ENCODE data around the gene RYR3. TPM values are rescaled to one million over a fixed set of nuclear protein-coding genes. Genes with fewer than 3 reads are reported as not detected.
"Not testable (repeated sequence)": the region's sequence is repeated elsewhere in the genome, so short reads cannot be mapped to it uniquely, and the experiment has no call there.

RYR3 gene
- total RNA-seq, 1 donor from 2014 or later, result 0.61 TPM

GRCh38 chr15:33810073-33810595 lies 499.4 kb downstream of the RYR3 start:
- no peak for ATAC-seq
- DNase-seq, result no peak

DNA sequence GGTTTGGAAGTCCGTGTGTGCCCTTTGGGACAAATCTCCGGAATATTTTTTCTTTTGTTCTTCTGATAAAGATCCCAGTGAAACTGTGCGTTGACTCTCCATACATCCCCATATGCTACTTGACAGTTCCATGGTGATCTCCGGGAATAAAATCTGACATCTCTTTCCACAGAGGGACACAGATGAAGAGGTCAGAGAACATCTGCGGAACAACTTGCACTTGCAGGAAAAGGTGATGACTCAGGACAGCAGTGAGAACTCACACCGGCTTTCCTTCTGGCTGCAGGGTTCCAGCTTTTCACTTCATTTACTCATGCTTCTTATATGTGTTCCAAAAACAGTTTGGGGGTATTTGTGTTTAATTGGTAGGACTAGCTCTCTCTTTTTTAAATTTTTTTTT lies 500.0 kb downstream of the RYR3 start:
- intact Hi-C loops (cut with DNase I), result no loop called here

More at GRCh38 chr15:33810073-33810595, 499.4 kb downstream of the RYR3 start:
- no peaks in the 10 kb centered on the region for H3K4me1 ChIP-seq
- intact Hi-C loops (cut with DNase I), result no loop called here
- no peaks in the 10 kb centered on the region for H3K36me3 ChIP-seq
- no peaks in the 10 kb centered on the region for H3K9me3 ChIP-seq
- H3K27ac ChIP-seq, result no peak overlapping the region
- TF ChIP-seq, protein P1, sequence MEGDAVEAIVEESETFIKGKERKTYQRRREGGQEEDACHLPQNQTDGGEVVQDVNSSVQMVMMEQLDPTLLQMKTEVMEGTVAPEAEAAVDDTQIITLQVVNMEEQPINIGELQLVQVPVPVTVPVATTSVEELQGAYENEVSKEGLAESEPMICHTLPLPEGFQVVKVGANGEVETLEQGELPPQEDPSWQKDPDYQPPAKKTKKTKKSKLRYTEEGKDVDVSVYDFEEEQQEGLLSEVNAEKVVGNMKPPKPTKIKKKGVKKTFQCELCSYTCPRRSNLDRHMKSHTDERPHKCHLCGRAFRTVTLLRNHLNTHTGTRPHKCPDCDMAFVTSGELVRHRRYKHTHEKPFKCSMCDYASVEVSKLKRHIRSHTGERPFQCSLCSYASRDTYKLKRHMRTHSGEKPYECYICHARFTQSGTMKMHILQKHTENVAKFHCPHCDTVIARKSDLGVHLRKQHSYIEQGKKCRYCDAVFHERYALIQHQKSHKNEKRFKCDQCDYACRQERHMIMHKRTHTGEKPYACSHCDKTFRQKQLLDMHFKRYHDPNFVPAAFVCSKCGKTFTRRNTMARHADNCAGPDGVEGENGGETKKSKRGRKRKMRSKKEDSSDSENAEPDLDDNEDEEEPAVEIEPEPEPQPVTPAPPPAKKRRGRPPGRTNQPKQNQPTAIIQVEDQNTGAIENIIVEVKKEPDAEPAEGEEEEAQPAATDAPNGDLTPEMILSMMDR (IDR thresholded peaks at IDR 0.05), result no peak
- H3K27me3 ChIP-seq, result peaks cover 9% of the 10 kb centered on the region
- H3K4me3 ChIP-seq, result no peak overlapping the region

GRCh38 chr15:33813891-33814290 lies 503.1 kb downstream of the RYR3 start:
- intact Hi-C loops (cut with DNase I), result no loop called here
- no peak for DNase-seq
- no peak for ATAC-seq
- no peaks in the 10 kb centered on the region for H3K4me1 ChIP-seq
- no peak overlapping the region for H3K4me3 ChIP-seq
- no peaks in the 10 kb centered on the region for H3K36me3 ChIP-seq
- no peaks in the 10 kb centered on the region for H3K9me3 ChIP-seq
- TF ChIP-seq, protein P1 (IDR thresholded peaks at IDR 0.05), result no peak
- H3K27ac ChIP-seq, result no peak overlapping the region
- no peaks in the 10 kb centered on the region for H3K27me3 ChIP-seq

More for the DNA sequence above, 500.0 kb downstream of the RYR3 start:
- ATAC-seq (no peak), DNase-seq (no peak)
- no peak overlapping the region for H3K4me3 ChIP-seq
- H3K27ac ChIP-seq, result no peak overlapping the region
- TF ChIP-seq, protein P1 (IDR thresholded peaks at IDR 0.05), result no peak
- no peaks in the 10 kb centered on the region for H3K4me1 ChIP-seq
- peaks cover 9% of the 10 kb centered on the region for H3K27me3 ChIP-seq
- no peaks in the 10 kb centered on the region for H3K36me3 ChIP-seq
- H3K9me3 ChIP-seq, result no peaks in the 10 kb centered on the region

DNA sequence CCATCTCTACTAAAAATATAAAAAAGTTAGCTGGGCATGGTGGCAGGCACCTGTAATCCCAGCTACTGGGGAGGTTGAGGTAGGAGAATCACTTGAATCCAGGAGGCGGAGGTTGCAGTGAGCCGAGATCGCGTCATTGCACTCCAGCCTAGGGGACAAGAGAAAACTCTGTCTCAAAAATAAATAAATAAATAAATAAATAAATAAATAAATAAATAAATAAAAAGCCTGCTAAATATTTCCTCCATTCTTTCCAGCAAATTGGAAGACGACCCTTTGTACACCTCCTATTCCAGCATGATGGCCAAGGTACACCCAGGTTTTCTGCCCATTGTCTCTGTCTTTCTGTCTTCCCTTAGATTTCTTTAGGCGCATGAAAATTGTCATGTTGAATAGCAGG lies 508.7 kb downstream of the RYR3 start:
- H3K36me3 ChIP-seq; H3K9me3 ChIP-seq; H3K27me3 ChIP-seq; intact Hi-C loops (cut with DNase I); ATAC-seq; H3K27ac ChIP-seq; H3K4me1 ChIP-seq; DNase-seq; H3K4me3 ChIP-seq: not testable (repeated sequence)

GRCh38 chr15:33822479-33822878 lies 511.7 kb downstream of the RYR3 start:
- ATAC-seq (no peak), DNase-seq (no peak)
- no peaks in the 10 kb centered on the region for H3K9me3 ChIP-seq
- no peaks in the 10 kb centered on the region for H3K36me3 ChIP-seq
- no peaks in the 10 kb centered on the region for H3K4me1 ChIP-seq
- no peak overlapping the region for H3K27ac ChIP-seq
- no peaks in the 10 kb centered on the region for H3K27me3 ChIP-seq
- TF ChIP-seq, protein P1 (IDR thresholded peaks at IDR 0.05), result no peak
- intact Hi-C loops (cut with DNase I), result no loop called here
- H3K4me3 ChIP-seq, result no peak overlapping the region

- TF ChIP-seq, protein P1 (IDR thresholded peaks at IDR 0.05), result no peak
- H3K27me3 ChIP-seq, result no peaks in the 10 kb centered on the region
- H3K4me1 ChIP-seq, result no peaks in the 10 kb centered on the region
- no peak for DNase-seq
- H3K4me3 ChIP-seq, result no peak overlapping the region
- no peaks in the 10 kb centered on the region for H3K9me3 ChIP-seq
- H3K36me3 ChIP-seq, result no peaks in the 10 kb centered on the region
- no peak for ATAC-seq
- no peak overlapping the region for H3K27ac ChIP-seq
- intact Hi-C loops (cut with DNase I), result no loop called here
These were observed 512.4 kb downstream of the RYR3 start for GRCh38 chr15:33823119-33823518.

Data from upper lobe of right lung (tissue), 1 donor.